K562 (cell line): ENCODE data around the gene LRFN4. TPM values are rescaled to one million over a fixed set of nuclear protein-coding genes. Genes with fewer than 3 reads are reported as not detected.
A peak's percentile ranks its signal among the peaks of the same experiment; 100 is the strongest.

Experiments
- BRF2 ChIP-seq: IDR thresholded peaks from 3 replicates; pipeline ENCODE4 v1.6.1; 2011; ENCODE audit warnings: borderline replicate concordance, mild to moderate bottlenecking; ENCODE audit not compliant: insufficient read length, insufficient read depth
- HDAC8 ChIP-seq: fragments of 450-650 bp; IDR thresholded peaks from 2 replicates; pipeline ENCODE4 v1.6.1; 2016; ENCODE audit warnings: mild to moderate bottlenecking, missing genetic modification characterization, moderate library complexity, missing compliant biosample characterization
- MLLT1 ChIP-seq, 2 experiments: fragments of 450-650 bp; IDR thresholded peaks; 2 replicates each; pipeline ENCODE4 v1.6.1; 2016
- NBN ChIP-seq: fragments of 450-650 bp; IDR thresholded peaks from 2 replicates; pipeline ENCODE4 v1.6.1; 2016; ENCODE audit warnings: low read depth, mild to moderate bottlenecking
- NUFIP1 ChIP-seq: fragments of 450-650 bp; IDR thresholded peaks from 2 replicates; pipeline ENCODE4 v1.6.1; 2018; ENCODE audit not compliant: partially characterized antibody
- POLR2AphosphoS2 ChIP-seq: IDR thresholded peaks from 2 replicates; pipeline ENCODE4 v1.6.1; 2012; ENCODE audit warnings: low read length, improper control_type of control experiment
- POLR3A ChIP-seq: IDR thresholded peaks from 2 replicates; pipeline ENCODE4 v1.6.1; 2011; ENCODE audit warnings: borderline replicate concordance, mild to moderate bottlenecking, moderate library complexity; ENCODE audit not compliant: insufficient read length, insufficient read depth; ENCODE audit errors: extremely low read depth
- REST ChIP-seq, 2 experiments: fragments of 450-650 bp; formaldehyde crosslinking in 1 of 2; IDR thresholded peaks; 2 replicates each; pipeline versions ENCODE4 v1.4.0 to v1.6.1; 2014 to 2020; ENCODE audit warnings: mild to moderate bottlenecking in 2 of 2, borderline replicate concordance in 1 of 2, low read depth in 1 of 2
- SAP30 ChIP-seq: fragments of 200-600 bp; sonication (generic); IDR thresholded peaks from 2 replicates; pipeline ENCODE4 v1.6.1; 2012; ENCODE audit warnings: borderline replicate concordance, low read depth, mild to moderate bottlenecking, moderate library complexity, low read length, control low read depth, inconsistent platforms; ENCODE audit not compliant: insufficient read depth, poor library complexity, severe bottlenecking
- ZNF785 ChIP-seq: fragments of 250-450 bp; sonication (Bioruptor Pico); IDR thresholded peaks from 2 replicates; pipeline ENCODE4 v1.4.0; 2020; ENCODE audit warnings: mild to moderate bottlenecking
- polyA plus RNA-seq, 8 experiments: library from polyadenylated mRNA; depleted of rRNA in 4 of 8; stranded (reverse) in 5 of 8; unstranded in 3 of 8; fragments of >200 nt; fragmentation: Nextera tagmentation in 2 of 8; fragmentation: Illumina TruSeq in 1 of 8; extraction: Ambion mirVana in 2 of 8; extraction: Trizol in 1 of 8; gene quantifications; 2 replicates each; pipeline versions ENCODE4 v1.2.1 to v1.2.3, GENCODE V29; 2011 to 2014; ENCODE audit warnings: inconsistent platforms in 1 of 8, missing spikeins in 1 of 8
- total RNA-seq, 7 experiments: library from RNA; depleted of rRNA in 6 of 7; stranded (reverse); fragments of >200 nt in 6 of 7; fragmentation: Illumina TruSeq in 2 of 7; extraction: Trizol in 2 of 7; gene quantifications; 2 replicates each; pipeline versions ENCODE4 v1.2.1 to v1.2.3, GENCODE V29; 2011 to 2021; ENCODE audit warnings: low replicate concordance in 1 of 7

Gene LRFN4
- total and polyA plus RNA-seq, 9 of the 15 experiments (the other 6 are each of a cell fraction or from before 2014, with no cell fraction given), result 0.10 to 60.1 (median 6.7) TPM

GRCh38 chr11:66842896-66843775 is 13.7 kb upstream of the LRFN4 start, which contains the start of gene RCE1 (continued):
- TF ChIP-seq REST (IDR thresholded peaks at IDR 0.05; ENCODE audit: borderline replicate concordance), result no peak
- peak; percentile 83 for TF ChIP-seq REST (CRISPR knock-in tag; IDR thresholded peaks at IDR 0.05; ENCODE audit: low read depth)
- TF ChIP-seq HDAC8 (tag), result peak; percentile 12; the same call in 1 of the 2 replicates
- TF ChIP-seq BRF2, result no peak
- no peak for TF ChIP-seq POLR2AphosphoS2
- TF ChIP-seq MLLT1 (IDR thresholded peaks at IDR 0.05), result no peak
- peak; percentile 76 for TF ChIP-seq SAP30
- TF ChIP-seq NUFIP1, result no peak
- no peak for TF ChIP-seq POLR3A
- 0 out of 2 replicates have a peak, but pooled peaks have one; percentile 19 for TF ChIP-seq NBN
- no peak for TF ChIP-seq ZNF785 (CRISPR knock-in tag)
- TF ChIP-seq, all 486 proteins: peak for 141
